ENCODE measurements around the gene ST6GALNAC4. TPM values are rescaled to one million over a fixed set of nuclear protein-coding genes. Genes with fewer than 3 reads are reported as not detected.

Gene ST6GALNAC4
- polyA plus RNA-seq, 1 of the 3 experiments (the other 2 are of a cell fraction), result 30.2 TPM

- peaks cover 0 to 43% of the 10 kb centered on the region in 2 experiments; a peak in 1 of 4 replicates for H3K4me1 ChIP-seq (ENCODE audit: control insufficient read depth in 1 of 2, insufficient read depth in 2 of 2, low read depth in 1 of 2, low read length in 1 of 2)
- H3K79me2 ChIP-seq (ENCODE audit: insufficient read depth), result peaks cover 3% of the 10 kb centered on the region
- ChIA-PET CTCF (interaction anchor here (0.6 to 10.3 kb wide), 39 partner anchors 9 to 298 kb away, joined by 3 to 219 read pairs (median 6); partner anchors contain the start of genes EEIG1, NAIF1, PIP5KL1 and SLC25A25), POLR2A (interaction anchor here (1.2 to 1.3 kb wide), 3 partner anchors 12 to 30 kb away, joined by 3 to 5 read pairs (median 4); partner anchors contain the start of gene PIP5KL1)
- H3K4me3 ChIP-seq (ENCODE audit: low read depth in 2 of 2, low read length in 1 of 2), result no peak overlapping the region; a peak in 1 of 4 replicates
- peak; percentile 88 for DNase-seq
- H3K9me3 ChIP-seq, result no peaks in the 10 kb centered on the region
- H3K9me2 ChIP-seq, result no peaks in the 10 kb centered on the region
- peaks cover 3% of the 10 kb centered on the region for H3F3A ChIP-seq (replicated peaks; ENCODE audit: insufficient read depth)
- no peak overlapping the region for H3K9ac ChIP-seq
- H3K4me2 ChIP-seq, result no peak overlapping the region
- no peak overlapping the region for H2AFZ ChIP-seq (ENCODE audit: low read depth)
- H4K20me1 ChIP-seq (ENCODE audit: insufficient read depth), result peaks cover 7% of the 10 kb centered on the region; the same call in 1 of the 2 replicates
- TF ChIP-seq TEAD4 (IDR thresholded peaks at IDR 0.05; ENCODE audit: borderline replicate concordance, insufficient read depth) (no peak), SMC3 (IDR thresholded peaks at IDR 0.05; ENCODE audit: low read depth, low read length) (peak; percentile 53), PBX3 (IDR thresholded peaks at IDR 0.05) (no peak), CTCF (IDR thresholded peaks at IDR 0.05) (peak; percentile 84), GABPA (IDR thresholded peaks at IDR 0.05; ENCODE audit: low read depth) (no peak), RXRA (IDR thresholded peaks at IDR 0.05; ENCODE audit: borderline replicate concordance, low read depth) (no peak), ZBTB33 (IDR thresholded peaks at IDR 0.05; ENCODE audit: borderline replicate concordance, low read depth) (no peak), NFIC (IDR thresholded peaks at IDR 0.05; ENCODE audit: borderline replicate concordance) (no peak), EZH2phosphoT487 (IDR thresholded peaks at IDR 0.05; ENCODE audit: borderline replicate concordance, low read depth) (no peak), CHD2 (IDR thresholded peaks at IDR 0.05; ENCODE audit: low read length, partially characterized antibody) (peak; percentile 38), JUND (IDR thresholded peaks at IDR 0.05) (no peak), RAD21 (IDR thresholded peaks at IDR 0.05; ENCODE audit: low read length) (peak; percentile 59), ELF1 (IDR thresholded peaks at IDR 0.05) (no peak), YY1 (IDR thresholded peaks at IDR 0.05; ENCODE audit: low read depth) (no peak), TAF1 (IDR thresholded peaks at IDR 0.05; ENCODE audit: borderline replicate concordance, low read depth, low read length) (no peak), TCF12 (IDR thresholded peaks at IDR 0.05) (no peak), FOSL2 (IDR thresholded peaks at IDR 0.05; ENCODE audit: borderline replicate concordance, low read depth) (no peak), FOXJ3 (CRISPR knock-in tag; IDR thresholded peaks at IDR 0.05) (no peak)
- H3K27me3 ChIP-seq (ENCODE audit: insufficient read depth), result no peaks in the 10 kb centered on the region
- H3K27ac ChIP-seq (ENCODE audit: low read depth in 2 of 2, low read length in 1 of 2), result peak overlapping the region in 1 of 2 experiments; percentile 75; a peak in 2 of 4 replicates
- WGBS (ENCODE audit: low lambda C conversion rate), result 79% methylated on average over 11 of the region's 18 CpGs
- peaks cover 4 to 48% of the 10 kb centered on the region in 2 experiments for H3K36me3 ChIP-seq (replicated peaks in 1 of 2; ENCODE audit: control insufficient read depth in 1 of 2, insufficient read depth in 2 of 2, low read length in 1 of 2)
These were observed 25.6 kb upstream of the ST6GALNAC4 start for GRCh38 chr9:127942216-127943010.
